Parathyroid adenoma (tissue), 2 donors: Measurements from ENCODE around the gene PLCG2.

Source experiments
- H2AFZ ChIP-seq: fragments of 300-600 bp; sonication (generic); one replicate; pipeline ENCODE4 v1.7.0; 2017; ENCODE audit warnings: antibody characterized with exemption, mild to moderate bottlenecking
- H3K27ac ChIP-seq: fragments of 300-600 bp; sonication (generic); one replicate; pipeline ENCODE4 v1.7.0; 2017
- H3K27me3 ChIP-seq: fragments of 300-600 bp; sonication (generic); one replicate; pipeline ENCODE4 v1.7.0; 2017; ENCODE audit warnings: low read length; ENCODE audit not compliant: control insufficient read depth, insufficient read depth
- H3K36me3 ChIP-seq: fragments of 300-600 bp; sonication (generic); one replicate; pipeline ENCODE4 v1.7.0; 2017; ENCODE audit warnings: low read length; ENCODE audit not compliant: control insufficient read depth, insufficient read depth
- H3K4me1 ChIP-seq: fragments of 300-600 bp; sonication (generic); one replicate; pipeline ENCODE4 v1.7.0; 2017; ENCODE audit warnings: control low read depth
- H3K4me2 ChIP-seq: fragments of 300-600 bp; sonication (generic); one replicate; pipeline ENCODE4 v1.7.0; 2017; ENCODE audit warnings: low read length
- H3K4me3 ChIP-seq: fragments of 300-600 bp; sonication (generic); one replicate; pipeline ENCODE4 v1.7.0; 2017; ENCODE audit warnings: low read depth, low read length
- H3K79me2 ChIP-seq: fragments of 300-600 bp; sonication (generic); one replicate; pipeline ENCODE4 v1.7.0; 2017; ENCODE audit warnings: control low read depth
- H3K9ac ChIP-seq: fragments of 300-600 bp; sonication (generic); one replicate; pipeline ENCODE4 v1.7.0; 2017; ENCODE audit warnings: mild to moderate bottlenecking
- H3K9me3 ChIP-seq: fragments of 300-600 bp; sonication (generic); one replicate; pipeline ENCODE4 v1.7.0; 2017; ENCODE audit warnings: low read length; ENCODE audit not compliant: control insufficient read depth
- TF ChIP-seq, protein P1 (sequence below): fragments of 300-600 bp; sonication (generic); IDR thresholded peaks from one replicate; pipeline ENCODE4 v1.7.0; 2017; ENCODE audit warnings: antibody characterized with exemption, mild to moderate bottlenecking
- donor health status: primary hyperparathyroidism.

Gene PLCG2

DNA sequence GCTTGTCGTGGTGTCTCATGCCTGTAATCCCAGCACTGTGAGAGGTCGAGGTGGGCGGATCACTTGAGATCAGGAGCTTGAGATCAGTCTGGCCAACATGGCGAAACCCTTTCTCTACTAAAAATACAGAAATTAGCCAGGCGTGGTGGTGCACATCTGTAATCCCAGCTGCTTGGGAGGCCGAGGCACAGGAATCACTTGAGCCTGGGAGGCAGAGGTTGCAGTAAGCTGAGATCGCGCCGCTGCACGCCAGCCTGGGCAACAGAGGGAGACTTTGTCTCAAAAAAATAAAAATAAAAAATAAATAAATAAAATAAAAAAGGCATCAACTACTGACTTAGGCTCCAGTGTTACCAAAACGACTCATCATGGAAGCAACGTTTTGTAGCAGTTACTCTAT is 115.5 kb downstream of the PLCG2 start:
- H3K4me3 ChIP-seq, result no peak overlapping the region
- H3K36me3 ChIP-seq, result no peaks in the 10 kb centered on the region
- no peaks in the 10 kb centered on the region for H3K9me3 ChIP-seq
- TF ChIP-seq, protein P1, sequence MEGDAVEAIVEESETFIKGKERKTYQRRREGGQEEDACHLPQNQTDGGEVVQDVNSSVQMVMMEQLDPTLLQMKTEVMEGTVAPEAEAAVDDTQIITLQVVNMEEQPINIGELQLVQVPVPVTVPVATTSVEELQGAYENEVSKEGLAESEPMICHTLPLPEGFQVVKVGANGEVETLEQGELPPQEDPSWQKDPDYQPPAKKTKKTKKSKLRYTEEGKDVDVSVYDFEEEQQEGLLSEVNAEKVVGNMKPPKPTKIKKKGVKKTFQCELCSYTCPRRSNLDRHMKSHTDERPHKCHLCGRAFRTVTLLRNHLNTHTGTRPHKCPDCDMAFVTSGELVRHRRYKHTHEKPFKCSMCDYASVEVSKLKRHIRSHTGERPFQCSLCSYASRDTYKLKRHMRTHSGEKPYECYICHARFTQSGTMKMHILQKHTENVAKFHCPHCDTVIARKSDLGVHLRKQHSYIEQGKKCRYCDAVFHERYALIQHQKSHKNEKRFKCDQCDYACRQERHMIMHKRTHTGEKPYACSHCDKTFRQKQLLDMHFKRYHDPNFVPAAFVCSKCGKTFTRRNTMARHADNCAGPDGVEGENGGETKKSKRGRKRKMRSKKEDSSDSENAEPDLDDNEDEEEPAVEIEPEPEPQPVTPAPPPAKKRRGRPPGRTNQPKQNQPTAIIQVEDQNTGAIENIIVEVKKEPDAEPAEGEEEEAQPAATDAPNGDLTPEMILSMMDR, result no peak
- no peaks in the 10 kb centered on the region for H3K4me1 ChIP-seq
- no peaks in the 10 kb centered on the region for H3K79me2 ChIP-seq
- H3K4me2 ChIP-seq, result no peak overlapping the region
- H3K27ac ChIP-seq, result no peak overlapping the region
- H3K9ac ChIP-seq, result no peak overlapping the region
- H3K27me3 ChIP-seq, result no peaks in the 10 kb centered on the region
- H2AFZ ChIP-seq, result no peak overlapping the region

DNA sequence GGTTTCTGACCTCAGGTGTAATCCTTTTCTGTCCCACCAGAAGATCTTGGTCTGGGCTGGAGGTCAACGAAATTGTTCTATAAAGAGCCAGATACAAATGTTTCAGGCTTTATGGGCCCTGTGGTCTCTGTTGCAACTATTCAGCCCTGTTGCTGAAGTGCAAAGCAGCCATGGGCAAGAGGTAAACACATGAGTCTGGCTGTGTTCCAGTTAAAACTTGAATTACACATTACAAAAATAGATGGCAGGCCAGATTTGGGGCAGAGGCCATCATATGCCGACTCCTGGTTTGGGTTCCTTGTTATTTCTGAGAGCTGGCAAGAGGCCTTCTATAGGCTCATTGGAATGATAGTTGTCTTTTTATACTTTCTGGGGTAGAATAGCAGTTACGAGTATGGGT is 117.8 kb downstream of the PLCG2 start:
- TF ChIP-seq, protein P1, result no peak
- Histone ChIP-seq H2AFZ (no peak overlapping the region), H3K27me3 (no peaks in the 10 kb centered on the region), H3K9me3 (no peaks in the 10 kb centered on the region), H3K4me1 (peaks cover 2% of the 10 kb centered on the region), H3K79me2 (no peaks in the 10 kb centered on the region), H3K9ac (no peak overlapping the region), H3K4me3 (no peak overlapping the region), H3K36me3 (no peaks in the 10 kb centered on the region), H3K27ac (no peak overlapping the region), H3K4me2 (no peak overlapping the region)

DNA sequence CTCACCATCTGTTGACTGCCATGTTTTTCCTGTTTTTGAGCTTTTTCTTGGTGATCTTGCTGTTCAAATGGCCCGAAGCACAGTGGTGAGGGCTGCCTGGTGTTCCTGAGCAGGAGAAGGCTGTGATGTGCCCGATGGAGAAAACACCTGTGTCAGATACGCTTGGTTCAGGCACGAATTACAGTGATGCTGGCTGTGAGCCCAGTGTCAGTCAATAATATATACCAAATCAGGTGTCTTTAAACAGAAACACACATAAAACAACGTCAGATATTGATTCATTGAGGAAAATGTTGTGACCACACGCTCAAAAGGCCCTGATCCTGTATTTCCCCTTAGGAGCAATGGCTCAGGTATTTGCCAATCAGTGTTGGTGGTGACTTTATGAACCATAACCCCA is 120.5 kb downstream of the PLCG2 start:
- H3K27me3 ChIP-seq, result no peaks in the 10 kb centered on the region
- H3K79me2 ChIP-seq, result no peaks in the 10 kb centered on the region
- H2AFZ ChIP-seq, result no peak overlapping the region
- H3K4me1 ChIP-seq, result peaks cover 2% of the 10 kb centered on the region
- no peak overlapping the region for H3K9ac ChIP-seq
- H3K4me3 ChIP-seq, result no peak overlapping the region
- TF ChIP-seq, protein P1, result no peak
- no peaks in the 10 kb centered on the region for H3K9me3 ChIP-seq
- no peak overlapping the region for H3K27ac ChIP-seq
- H3K4me2 ChIP-seq, result no peak overlapping the region
- no peaks in the 10 kb centered on the region for H3K36me3 ChIP-seq

DNA sequence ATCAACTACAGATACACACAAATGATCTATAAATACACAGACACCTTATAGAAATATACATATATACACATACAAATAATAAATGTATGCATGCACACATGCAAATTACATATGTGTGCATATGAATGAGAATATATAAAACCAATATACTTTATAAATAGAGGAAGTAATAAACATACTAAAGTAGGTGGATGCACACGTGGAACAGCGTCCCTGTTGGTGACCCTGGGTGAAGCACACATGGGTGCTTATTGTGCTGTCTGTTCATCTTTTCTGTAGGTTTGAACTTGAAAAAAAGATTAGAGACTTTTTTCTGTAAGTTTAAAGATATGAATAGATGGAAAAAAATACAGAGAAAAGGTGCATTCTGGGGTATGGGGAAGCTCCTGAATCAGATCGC is 120.9 kb downstream of the PLCG2 start:
- H3K4me2 ChIP-seq, result no peak overlapping the region
- H3K4me3 ChIP-seq, result no peak overlapping the region
- H3K4me1 ChIP-seq, result peaks cover 2% of the 10 kb centered on the region
- no peaks in the 10 kb centered on the region for H3K36me3 ChIP-seq
- TF ChIP-seq, protein P1, result no peak
- H3K27ac ChIP-seq, result no peak overlapping the region
- no peaks in the 10 kb centered on the region for H3K27me3 ChIP-seq
- H2AFZ ChIP-seq, result no peak overlapping the region
- no peaks in the 10 kb centered on the region for H3K79me2 ChIP-seq
- no peak overlapping the region for H3K9ac ChIP-seq
- H3K9me3 ChIP-seq, result no peaks in the 10 kb centered on the region

DNA sequence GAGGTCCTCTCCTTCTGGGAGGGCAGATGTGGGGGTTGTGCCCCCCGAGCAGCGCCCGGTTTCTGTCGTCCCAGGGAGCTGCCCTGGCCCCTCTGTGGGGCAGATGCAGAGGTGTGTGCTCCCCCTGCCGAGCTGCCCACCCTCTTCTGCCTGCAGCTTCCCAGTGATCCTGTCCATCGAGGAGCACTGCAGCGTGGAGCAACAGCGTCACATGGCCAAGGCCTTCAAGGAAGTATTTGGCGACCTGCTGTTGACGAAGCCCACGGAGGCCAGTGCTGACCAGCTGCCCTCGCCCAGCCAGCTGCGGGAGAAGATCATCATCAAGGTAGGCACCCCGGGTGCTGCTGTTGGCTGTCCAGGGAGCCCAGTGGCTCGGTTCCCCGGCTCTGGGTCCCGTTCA is 121.4 kb downstream of the PLCG2 start:
- no peak overlapping the region for H3K9ac ChIP-seq
- H2AFZ ChIP-seq, result no peak overlapping the region
- no peaks in the 10 kb centered on the region for H3K27me3 ChIP-seq
- H3K79me2 ChIP-seq, result no peaks in the 10 kb centered on the region
- no peak overlapping the region for H3K4me2 ChIP-seq
- TF ChIP-seq, protein P1, result no peak
- no peak overlapping the region for H3K4me3 ChIP-seq
- peak overlapping the region; percentile 86 for H3K27ac ChIP-seq
- no peaks in the 10 kb centered on the region for H3K36me3 ChIP-seq
- no peaks in the 10 kb centered on the region for H3K9me3 ChIP-seq
- H3K4me1 ChIP-seq, result peaks cover 2% of the 10 kb centered on the region
